HG02763 (cell line): ENCODE results near the gene CYP3A5.
"Not testable (repeated sequence)": the region's sequence is repeated elsewhere in the genome, so short reads cannot be mapped to it uniquely, and the experiment has no call there.

Experiments used
- ATAC-seq: cut with Tn5 transposase; IDR thresholded peaks from one replicate; pipeline ENCODE4 v1.9.1; 2021; ENCODE audit warnings: mild to moderate bottlenecking, moderate library complexity; ENCODE audit not compliant: unreplicated experiment

CYP3A5 gene

GRCh38 chr7:99643464-99643863 lies 36.3 kb downstream of the CYP3A5 start:
- no peak for ATAC-seq

- ATAC-seq = no peak
Measured at GRCh38 chr7:99642027-99642426, 37.8 kb downstream of the CYP3A5 start.

DNA sequence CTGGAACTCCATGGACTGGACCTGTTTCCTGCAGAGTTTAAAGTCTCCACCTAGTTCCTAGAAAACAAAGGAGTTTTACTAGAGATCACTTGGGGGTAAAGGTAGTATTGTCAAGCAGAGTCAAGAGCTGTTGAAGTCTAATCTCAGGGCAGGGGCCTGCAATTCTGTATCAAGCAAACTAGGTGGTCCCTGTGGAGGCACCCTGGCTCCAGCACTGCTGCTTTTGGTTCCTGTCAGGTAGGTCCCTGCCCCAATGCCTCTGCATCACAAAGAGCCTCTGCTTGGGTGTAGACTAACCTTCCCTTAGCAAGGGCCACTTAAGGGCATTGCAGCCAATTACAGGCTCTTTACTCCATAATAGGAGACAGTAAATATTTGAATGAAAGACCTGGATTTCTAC lies 40.5 kb downstream of the CYP3A5 start:
- ATAC-seq = no peak

DNA sequence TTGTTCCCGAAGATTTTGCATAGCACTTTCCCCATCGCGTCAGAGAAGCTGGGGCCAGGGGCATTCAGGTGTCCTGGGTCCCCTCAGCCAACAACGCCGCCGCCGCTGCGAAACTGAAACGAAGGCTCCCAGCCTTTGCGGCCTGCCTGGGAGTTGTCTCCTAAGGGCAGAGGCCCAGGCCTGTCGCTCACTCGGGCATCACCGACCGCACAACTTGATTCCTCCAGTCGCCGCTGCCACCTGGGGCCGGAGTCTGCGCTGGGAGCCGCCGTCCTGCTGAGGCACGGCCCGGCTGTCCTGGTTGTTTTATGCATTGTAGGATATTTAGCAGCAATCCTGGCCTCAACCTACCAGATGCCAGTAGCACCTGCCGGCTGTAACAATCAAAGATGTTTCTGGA lies 41.1 kb downstream of the CYP3A5 start:
- no peak for ATAC-seq

DNA sequence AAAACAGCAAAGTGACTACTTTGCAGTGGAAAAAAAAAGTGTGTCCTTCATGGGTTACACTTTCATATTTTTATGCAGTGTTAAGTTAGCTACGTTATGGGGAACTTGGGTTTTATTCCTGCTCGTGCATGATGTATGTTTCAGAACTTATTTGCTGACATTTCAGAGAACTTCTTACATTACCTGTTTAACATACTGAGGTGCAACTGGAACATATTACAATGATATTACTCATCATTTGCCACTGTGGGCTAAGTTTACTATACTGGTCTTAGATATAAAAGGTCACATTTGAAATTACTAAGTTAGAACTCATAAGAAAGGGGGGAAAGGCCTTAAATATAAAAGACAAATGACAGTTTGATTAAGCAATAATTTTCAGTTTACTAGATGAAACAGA lies 42.4 kb downstream of the CYP3A5 start:
- ATAC-seq = not testable (repeated sequence)

DNA sequence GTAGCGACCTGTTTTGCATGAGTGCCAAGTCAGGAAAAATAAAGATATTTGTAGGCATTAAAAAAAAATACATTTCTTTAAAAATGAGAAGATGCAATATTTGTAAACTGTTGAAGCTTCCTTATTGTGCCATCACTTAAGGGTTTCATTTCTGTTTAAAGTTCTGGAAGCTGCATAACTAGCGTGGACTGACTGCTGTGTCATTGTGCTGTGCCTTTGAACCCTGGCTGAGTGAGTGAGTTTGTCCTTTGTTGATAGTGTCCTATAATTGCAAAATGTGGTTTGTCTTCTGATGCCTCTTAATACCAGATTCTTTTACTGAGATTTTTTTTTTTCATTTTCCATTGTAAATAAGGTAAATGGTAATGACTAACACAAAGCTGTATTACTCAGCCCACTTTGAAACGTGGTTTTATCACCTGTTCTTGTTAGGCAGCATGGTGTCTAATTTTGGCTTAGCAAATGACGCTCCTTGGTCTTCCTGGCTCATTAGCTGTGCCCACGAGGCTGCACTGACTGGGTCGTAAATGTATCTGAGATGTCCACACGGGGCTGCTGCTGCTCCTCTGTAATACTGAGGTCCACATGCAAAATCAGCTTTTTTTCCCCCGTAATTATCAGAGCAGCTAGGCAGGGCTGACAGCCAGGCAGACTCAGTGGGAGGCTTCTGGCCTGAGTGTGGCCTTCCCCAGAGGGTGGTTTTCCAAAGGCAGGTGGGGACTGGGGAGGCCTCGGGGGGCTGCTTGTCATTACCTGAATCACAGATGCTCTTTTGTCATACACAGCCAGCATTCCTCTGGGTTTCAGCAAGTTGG lies 48.3 kb downstream of the CYP3A5 start:
- ATAC-seq = no peak

- ATAC-seq = no peak
Measured at GRCh38 chr7:99629643-99630042, 50.2 kb downstream of the CYP3A5 start.

DNA sequence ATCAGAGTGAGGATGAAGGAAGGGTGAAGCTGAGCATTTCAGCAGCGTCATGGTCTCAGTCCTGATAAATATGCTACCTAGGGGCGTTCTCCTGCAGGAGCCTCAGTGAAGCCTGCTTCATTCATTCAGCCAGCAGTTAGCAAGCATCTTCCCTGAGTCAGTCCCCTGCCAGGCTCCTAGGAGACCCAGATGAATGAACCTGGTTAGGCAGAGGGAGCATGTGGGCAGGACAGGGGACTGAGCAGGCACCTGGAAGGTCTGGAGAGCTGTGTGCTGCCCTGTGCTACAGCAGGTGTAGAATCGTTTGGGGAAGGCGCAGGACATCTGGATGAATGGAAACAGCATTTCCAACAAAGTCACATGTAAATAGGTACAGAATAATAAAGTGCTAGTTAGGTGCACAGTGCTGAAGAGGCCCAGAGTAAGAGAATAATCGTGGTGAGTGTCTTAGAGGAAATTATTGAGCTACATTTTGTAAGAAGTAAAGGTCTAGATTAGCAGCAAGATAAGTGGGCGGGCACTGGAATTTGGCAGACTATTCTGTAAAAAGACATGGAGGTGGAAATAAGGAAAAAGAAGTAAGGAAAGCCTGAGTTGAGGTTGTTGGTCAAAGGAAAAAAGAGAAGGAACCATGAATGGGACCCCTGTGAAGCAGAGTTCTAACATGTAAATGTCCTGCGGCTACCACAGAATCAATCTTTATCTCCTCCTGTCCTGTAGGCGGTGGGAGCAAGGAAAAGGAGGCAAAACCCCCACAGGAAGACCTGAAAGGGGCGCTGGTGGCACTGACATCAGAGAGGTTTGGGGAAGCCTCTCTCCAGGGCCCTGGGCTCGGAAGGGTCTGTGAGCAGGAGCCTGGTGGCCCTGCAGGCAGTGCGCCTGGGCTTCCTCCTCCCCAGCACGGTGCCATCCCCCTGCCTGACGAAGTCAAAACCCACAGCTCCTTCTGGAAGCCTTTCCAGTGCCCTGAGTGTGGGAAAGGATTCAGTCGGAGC lies 51.0 kb downstream of the CYP3A5 start:
- no peak for ATAC-seq

DNA sequence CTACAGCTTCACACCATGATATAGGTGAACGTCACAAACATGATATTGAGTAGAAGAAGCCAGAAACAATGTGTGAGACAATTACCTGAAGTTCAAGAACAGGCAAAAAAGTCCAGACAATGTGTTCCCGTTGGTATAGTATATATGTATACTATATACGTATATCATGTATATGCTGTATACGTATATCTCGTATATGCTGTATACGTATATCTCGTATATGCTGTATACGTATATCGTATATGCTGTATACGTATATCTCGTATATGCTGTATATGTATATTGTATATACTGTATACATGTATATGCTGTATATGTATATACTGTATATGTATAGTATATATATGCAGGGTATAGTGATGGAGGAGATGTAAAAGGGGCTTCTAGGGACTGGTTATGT lies 52.3 kb downstream of the CYP3A5 start:
- no peak for ATAC-seq

- ATAC-seq = no peak
Measured at GRCh38 chr7:99626661-99627060, 53.1 kb downstream of the CYP3A5 start.

GRCh38 chr7:99625961-99626360 lies 53.8 kb downstream of the CYP3A5 start:
- ATAC-seq = no peak

DNA sequence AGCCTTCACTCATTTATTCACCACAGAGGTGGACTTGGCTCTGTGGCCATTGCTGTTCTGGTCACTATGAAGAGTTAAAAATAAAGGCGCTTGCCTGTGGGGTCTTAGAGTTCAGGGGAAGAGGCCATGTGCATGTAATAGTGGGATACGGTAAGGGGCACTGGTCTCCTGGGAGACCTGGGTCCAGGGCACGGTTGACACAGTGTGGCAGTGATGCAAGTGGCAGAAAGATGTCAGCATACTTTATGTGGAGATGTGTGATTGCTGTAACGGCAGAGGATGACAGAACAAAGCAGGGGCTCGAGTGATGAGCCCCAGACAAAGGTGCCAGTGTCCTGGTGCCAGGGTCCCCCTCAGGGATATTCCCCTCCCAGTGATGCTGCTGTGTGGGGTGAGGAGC lies 54.5 kb downstream of the CYP3A5 start:
- ATAC-seq = no peak

DNA sequence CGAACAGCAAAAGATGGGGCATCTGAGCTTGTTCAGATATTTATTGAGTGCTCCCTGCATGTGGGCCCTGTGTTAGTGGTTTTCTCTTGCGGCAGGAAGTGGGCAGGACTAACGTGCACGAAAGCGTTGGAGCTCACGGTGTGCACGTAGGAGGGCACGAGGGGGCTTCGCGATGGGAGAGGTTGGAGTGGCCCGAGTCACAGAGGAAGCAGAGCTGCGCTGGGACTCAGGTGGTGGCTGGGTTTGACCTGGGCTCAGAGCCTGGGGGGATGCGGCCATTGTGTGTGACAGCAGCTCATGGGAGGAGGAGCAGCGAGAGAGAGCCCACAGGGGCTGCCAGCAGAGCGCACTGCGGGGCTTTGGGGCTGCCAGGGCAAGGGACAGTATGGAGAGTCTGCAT lies 55.3 kb downstream of the CYP3A5 start:
- no peak for ATAC-seq

DNA sequence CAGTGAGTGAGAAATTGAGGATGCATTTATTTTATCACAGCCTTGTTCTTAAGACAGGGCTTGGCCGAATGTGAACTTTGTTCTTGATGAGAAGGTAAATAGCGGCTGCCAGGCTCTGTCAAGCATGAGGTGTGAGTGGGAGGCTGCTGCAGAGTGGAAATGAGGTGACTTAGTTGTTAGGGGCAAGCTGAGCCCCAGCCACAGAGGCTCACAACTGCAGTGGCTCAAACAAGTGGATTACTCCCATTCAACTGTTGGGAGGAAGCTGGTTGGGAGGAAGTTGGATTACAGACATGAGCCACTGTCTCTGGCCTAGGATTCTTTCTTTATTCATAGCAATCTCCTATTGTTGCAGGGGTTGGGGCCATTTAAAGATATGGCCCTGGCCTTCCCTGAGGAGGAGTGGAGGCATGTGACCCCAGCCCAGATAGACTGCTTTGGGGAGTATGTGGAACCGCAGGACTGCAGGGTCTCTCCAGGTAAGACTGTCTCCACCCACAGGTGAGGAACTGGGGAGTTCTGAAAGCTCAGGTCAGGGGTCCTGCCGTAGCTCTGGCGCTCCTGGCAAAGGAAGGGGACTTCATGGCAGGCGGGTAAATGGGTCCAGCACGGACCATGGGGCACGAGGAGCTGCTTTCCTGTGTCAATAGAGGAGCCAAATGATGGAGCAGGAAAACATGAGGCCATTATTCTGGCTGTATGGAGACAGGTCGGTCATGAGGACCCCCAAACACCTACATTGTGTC lies 55.9 kb downstream of the CYP3A5 start:
- ATAC-seq = no peak

- ATAC-seq = no peak
Measured at GRCh38 chr7:99623091-99623693, 56.6 kb downstream of the CYP3A5 start.

GRCh38 chr7:99622596-99622995 lies 57.2 kb downstream of the CYP3A5 start:
- no peak for ATAC-seq

DNA sequence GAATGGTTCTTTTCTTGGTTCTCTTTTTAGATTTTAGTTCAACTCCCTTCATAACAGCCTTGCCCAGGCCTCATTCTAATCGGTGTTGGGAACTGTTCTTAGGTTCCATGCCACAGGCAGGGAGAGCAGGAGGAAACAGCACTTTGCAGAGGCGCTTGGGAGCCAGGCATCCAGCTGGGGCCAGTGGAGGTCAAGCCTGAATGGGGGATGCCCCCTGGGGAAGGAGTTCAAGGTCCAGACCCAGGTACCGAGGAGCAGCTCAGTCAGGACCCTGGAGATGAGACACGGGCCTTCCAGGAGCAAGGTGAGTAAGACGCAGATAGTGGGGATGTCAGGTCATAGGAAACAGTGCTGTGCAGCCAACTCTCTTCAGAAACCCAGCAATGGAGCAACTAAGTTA lies 58.5 kb downstream of the CYP3A5 start:
- no peak for ATAC-seq

GRCh38 chr7:99619571-99620130 lies 60.1 kb downstream of the CYP3A5 start:
- ATAC-seq = no peak

DNA sequence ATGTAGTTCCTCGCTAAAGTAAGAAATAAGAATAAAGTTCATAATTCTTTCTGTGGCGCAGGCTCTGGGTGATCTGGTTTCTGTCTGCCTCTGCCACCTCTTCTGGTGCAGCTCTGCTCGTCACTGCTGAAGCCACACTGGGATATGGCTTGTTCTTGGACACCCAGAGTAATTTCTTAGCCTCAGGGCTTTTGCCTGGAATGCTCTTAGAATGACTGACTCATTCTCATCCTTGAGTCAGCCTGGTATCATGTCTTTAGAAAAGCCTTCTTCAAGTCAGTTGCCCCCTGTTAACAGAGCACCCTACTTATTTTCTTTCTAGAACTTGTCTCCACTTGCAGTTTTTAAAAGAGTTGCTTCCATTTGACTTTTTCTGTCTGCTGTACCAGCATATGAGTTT lies 61.1 kb downstream of the CYP3A5 start:
- ATAC-seq = no peak

DNA sequence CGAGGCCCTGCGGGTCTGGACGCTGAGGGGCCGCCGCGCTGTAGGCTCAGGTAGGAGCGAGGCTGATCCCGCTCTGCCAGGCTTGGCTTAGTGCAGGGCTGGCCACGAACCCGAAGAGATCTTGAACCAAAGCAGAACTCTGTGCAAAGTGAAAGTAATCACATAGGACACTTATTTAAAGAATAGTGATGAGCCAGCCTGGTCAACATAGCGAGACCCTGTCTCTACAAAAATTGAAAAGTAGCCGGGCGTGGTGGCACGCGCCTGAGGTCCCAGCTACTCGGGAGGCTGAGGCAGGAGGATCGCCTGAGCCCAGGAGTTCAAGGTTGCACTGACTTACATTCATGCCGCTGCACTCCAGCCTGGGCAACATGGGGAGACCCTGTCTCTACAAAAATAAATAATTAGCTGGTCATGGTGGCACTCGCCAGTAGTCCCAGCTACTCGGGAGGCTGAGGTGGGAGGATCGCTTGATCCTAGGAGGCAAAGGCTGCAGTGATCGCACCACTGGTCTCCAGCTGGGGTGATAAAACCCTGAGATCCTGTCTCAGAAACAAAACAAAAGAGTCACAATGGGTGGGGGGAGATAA lies 62.5 kb downstream of the CYP3A5 start:
- ATAC-seq = no peak
